Esophagus squamous epithelium (tissue), 4 donors: Measurements from ENCODE around the gene PCLO.

ENCODE experiments used
- POLR2A ChIP-seq, 4 donors: fragments of 450-650 bp; IDR thresholded peaks; one replicate each; pipeline ENCODE4 v1.6.1; 2017; ENCODE audit warnings: antibody characterized with exemption in 4 of 4, mild to moderate bottlenecking in 4 of 4, moderate library complexity in 3 of 4
- TF ChIP-seq, protein P1 (sequence below), 6 experiments: fragments of 450-650 bp in 4 of 6; fragments of 200-600 bp in 2 of 6; sonication (generic) in 2 of 6; IDR thresholded peaks; one replicate each; pipeline ENCODE4 v1.5.1; 2016 to 2019; ENCODE audit warnings: antibody characterized with exemption in 6 of 6, mild to moderate bottlenecking in 4 of 6, moderate library complexity in 4 of 6

DNA sequence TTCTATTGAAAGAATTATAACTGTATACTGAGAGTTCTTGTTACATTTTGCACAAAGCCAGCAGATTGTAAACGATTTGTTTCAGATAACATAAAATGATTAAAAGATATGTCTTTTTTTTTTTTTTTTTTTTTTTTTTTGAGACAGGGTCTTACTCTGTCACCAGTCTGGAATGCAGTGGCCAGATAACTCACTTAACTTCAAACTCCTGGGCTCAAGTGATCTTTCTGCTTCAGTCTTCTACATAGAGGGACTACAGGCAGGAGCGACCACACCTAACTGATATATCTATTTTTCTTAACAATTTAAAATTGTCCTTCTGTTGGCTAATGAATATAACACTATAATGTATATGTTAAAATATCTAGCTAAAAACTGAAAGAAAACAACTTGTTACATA, 401.9 kb downstream of the PCLO start:
- TF ChIP-seq, protein P1, sequence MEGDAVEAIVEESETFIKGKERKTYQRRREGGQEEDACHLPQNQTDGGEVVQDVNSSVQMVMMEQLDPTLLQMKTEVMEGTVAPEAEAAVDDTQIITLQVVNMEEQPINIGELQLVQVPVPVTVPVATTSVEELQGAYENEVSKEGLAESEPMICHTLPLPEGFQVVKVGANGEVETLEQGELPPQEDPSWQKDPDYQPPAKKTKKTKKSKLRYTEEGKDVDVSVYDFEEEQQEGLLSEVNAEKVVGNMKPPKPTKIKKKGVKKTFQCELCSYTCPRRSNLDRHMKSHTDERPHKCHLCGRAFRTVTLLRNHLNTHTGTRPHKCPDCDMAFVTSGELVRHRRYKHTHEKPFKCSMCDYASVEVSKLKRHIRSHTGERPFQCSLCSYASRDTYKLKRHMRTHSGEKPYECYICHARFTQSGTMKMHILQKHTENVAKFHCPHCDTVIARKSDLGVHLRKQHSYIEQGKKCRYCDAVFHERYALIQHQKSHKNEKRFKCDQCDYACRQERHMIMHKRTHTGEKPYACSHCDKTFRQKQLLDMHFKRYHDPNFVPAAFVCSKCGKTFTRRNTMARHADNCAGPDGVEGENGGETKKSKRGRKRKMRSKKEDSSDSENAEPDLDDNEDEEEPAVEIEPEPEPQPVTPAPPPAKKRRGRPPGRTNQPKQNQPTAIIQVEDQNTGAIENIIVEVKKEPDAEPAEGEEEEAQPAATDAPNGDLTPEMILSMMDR (IDR thresholded peaks at IDR 0.05): no peak
- no peak for TF ChIP-seq POLR2A (IDR thresholded peaks at IDR 0.05)
